ENCODE data around the gene NPTX2.
A peak's percentile ranks its signal among the peaks of the same experiment; 100 is the strongest.

Gene NPTX2

DNA sequence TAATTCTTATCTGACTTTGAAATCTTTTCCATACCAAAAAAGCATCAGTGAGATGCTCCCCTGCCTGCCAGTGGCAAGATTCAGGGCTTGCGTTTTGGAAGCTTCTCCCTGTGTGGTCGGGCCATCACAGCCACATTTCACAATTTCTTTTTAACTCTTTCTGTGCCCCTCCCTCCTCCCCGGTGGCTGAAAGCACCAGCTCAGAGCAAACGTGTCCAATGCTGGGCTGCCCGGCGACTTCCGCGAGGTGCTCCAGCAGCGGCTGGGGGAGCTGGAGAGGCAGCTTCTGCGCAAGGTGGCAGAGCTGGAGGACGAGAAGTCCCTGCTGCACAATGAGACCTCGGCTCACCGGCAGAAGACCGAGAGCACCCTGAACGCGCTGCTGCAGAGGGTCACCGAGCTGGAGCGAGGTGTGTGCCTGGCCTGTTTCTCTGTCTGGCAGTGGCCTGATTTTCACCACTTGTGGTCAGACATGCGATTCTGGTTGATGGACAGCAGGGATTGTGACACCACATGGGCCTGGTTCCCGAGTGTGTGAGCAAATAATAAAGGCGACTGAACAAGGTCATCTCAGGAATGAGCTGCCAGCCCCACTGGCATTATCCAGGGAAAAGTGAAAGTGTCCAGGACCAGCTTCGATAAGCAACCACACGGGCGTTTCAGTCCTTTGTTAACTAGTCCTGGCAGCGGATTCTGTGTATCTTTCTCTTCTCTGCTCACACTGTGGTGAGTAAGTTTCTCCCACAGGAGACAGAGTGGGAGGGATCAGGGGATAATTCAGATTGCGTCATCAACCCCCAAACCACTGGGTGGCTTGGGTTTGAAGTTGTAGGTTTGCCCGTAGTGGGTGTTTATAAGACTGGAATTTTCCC lies 2.6 kb downstream of the NPTX2 start:
- DNase-seq = peak; percentile 25

DNA sequence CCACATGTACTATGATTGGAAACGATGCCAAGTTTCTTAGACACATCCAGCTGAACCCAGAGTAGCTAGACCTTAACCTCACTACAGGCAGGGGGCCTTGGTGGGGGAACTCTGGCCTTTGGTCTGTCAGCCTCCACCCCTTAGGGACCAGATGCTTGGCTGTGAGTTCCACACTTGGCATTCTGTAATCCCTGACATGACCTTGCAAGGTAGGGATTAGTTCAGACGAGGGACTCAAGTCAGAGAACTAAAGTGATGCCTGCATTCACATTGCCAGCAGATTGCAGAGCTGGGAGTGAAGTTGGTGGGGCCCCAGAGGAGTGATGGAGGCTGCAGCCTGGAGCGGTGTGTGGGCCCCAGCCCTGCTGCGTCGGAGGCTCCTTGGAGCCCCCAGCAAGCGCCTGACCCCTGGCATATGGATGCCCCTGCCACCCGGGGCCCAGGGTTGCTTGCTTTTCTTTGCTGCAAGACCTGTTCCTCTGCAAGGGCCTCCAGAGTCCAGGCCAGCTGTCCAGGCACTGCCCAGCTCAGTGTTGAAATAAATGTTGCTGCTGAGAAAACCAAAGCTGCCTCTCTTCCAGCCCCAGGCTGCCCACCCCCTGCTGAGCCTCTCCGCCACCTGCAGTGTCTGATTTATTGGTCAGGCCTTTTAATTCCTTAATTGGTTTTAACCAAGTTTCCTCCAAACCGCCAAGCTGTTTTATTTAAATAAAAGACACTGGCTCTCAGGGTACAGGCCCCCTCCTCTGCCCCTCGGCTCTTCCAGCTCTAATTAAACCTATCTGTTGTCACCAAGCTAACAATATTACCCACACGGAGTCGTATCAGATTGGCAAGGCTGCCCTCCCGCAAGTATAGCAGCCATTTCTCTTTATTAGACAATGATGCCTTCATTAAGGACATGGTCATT lies 4.7 kb downstream of the NPTX2 start:
- DNase-seq = no peak

DNA sequence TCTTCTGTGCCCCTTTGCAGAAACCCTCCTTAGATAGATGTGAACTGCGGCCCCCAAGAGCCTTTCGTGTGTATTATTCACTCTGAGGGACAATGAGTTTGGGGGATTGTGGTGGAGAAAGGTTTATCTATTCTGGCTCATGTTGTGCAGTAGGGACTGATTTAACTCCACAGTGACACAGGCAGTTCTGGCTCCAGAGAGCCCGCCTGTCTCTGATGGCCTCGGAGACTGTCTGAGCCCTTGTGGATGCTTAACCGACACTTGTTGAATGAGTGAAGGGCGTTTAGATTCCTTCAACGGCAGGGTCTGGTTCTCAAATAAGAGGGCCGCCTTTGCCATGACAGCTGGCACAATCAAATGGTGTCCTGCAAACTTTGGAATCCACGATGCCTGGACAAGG lies 5.8 kb downstream of the NPTX2 start:
- no peak for DNase-seq

DNA sequence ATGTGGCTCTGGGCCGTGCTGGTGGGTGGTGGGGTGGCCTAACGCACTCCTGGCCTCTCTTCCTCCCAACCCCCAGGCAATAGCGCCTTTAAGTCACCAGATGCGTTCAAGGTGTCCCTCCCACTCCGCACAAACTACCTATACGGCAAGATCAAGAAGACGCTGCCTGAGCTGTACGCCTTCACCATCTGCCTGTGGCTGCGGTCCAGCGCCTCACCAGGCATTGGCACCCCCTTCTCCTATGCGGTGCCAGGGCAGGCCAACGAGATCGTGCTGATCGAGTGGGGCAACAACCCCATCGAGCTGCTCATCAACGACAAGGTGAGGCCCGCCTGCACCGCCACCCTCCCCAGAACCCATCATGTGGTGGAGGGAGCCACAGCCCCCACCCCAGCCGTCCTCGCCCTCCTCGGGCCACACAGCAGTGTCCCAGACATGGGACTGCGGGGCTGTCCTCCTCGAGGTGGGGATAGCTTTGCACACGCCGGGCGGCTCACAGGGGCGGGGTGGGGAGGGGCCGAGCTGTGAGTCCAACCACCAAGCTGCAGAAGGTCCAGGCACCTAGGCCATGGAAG lies 7.8 kb downstream of the NPTX2 start:
- no peak for DNase-seq

DNA sequence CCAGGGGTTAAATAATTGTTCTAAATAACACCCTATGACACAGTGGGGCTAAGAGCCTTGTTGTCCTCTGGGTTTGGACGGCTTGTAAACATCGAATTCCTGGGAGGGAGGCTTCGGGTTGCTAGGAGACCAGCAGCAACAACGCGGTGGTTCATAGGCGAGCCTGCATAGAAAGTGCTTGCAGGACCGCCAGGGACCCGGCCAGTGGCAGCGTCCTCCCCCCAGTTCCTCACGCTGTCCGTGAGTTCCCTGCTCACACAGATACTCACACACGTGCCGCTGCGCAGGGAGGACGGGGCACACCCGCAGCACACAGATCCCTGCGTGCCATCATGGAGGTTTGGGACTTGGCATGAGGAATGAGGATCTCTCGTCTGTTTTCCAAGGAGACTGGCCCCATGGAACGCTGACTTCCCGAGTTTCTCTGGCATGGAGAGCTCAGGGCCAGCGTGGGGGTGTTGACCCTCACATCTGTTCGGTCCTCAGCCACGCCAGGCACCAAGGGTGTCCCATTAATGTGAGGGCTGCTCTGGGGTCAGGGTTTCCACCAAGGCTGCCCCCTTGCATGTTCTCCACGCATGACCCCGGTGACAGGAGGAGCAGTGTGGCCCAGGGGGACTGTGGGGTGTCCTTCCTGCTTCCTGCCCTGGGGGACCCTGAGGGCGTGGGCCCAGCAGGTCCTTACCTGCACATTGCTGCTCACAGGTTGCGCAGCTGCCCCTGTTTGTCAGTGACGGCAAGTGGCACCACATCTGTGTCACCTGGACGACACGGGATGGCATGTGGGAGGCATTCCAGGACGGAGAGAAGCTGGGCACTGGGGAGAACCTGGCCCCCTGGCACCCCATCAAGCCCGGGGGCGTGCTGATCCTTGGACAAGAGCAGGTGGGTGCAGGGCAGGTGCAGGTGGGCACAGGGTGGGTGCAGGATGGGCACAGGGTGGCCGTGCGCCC lies 9.7 kb downstream of the NPTX2 start:
- no peak for DNase-seq

DNA sequence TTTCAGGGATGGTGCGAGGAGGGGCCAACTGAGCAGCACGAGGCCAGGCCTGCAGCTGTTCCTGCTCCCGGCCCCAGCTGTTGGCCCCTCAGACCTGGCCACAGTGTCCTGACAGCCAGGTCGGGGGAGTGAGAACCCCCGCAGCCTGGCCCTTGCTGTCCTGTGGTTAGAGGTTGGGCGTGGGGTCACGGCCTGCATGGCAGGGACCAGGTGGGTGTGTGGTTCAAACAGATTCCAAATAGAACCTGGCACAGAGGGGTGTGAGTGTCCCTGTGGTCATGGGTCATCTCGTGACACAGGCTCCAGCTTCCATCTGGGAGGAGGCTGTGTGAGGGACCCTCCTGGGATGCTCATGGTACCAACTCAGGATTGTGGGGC lies 10.3 kb downstream of the NPTX2 start:
- no peak for DNase-seq

DNA sequence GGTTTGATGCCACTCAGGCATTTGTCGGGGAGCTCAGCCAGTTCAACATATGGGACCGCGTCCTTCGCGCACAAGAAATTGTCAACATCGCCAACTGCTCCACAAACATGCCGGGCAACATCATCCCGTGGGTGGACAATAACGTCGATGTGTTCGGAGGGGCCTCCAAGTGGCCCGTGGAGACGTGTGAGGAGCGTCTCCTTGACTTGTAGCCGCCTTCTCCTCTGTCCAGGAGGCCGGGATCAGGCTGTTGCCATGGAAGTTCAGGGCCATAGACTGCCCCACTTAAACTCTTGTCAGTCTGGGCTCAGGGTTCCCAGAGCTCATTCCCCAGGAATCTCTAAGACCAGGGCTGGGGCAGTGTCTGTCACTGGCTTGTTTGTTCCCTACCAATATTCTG lies 11.3 kb downstream of the NPTX2 start:
- DNase-seq = no peak

DNA sequence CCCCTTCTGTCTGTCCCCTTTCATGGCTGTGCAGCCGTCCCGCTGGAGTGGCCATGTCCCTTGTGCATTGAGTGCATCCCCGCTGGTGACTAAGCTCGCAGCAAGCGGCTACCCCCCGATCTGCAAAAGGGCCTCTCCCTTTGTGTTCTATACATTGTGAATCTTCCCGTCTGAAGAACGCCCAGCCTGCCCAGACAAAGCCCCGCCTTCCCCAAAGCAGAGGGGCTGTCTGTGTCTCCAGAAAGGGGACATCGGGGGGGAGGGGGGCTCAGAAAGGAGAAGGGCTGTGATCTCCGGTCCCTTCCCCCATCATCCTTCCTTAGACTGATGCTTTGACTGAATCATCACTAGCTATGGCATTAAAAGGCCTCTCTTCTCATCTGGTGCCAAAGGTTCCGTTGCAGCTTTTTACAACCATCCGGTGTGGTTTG lies 11.9 kb downstream of the NPTX2 start:
- no peak for DNase-seq

DNA sequence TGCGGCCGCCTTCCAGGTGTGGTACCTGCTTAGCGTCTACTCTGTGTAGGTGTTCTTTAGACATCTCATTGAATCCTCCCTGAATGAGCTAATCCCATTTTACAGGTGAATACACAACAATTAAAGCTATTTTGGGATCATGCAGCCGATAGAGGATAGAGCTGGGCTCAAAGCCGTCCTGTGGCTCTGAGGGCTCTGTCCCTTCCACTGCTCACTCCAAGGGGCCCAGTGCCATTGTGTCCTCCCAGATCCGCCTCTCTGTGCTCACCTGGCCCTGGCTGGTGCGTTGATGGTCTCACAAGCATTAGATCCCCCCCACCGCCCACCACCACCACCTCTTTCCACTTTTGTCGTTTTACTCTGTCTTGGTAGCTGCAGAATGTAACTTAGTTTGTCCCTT lies 13.1 kb downstream of the NPTX2 start:
- DNase-seq = no peak

DNA sequence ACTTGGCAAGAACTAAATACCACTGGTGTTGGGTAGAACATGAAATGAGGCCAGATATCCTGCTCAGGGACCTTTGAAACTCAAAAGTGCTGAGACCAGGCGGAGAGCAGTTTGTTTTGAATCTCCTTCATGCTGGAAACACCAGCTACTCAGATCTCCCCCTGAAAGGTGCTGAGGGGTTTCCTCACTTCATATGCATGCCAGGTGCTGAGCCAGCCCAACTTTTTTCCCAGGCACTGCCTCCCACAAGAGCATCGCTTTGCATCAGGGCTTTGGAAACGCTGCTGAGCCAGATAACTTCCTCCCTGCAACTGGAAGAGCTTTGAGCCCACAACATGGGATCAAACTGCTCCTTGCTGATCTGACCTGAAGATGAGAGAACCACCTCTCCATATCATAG lies 13.7 kb downstream of the NPTX2 start:
- DNase-seq = no peak

DNA sequence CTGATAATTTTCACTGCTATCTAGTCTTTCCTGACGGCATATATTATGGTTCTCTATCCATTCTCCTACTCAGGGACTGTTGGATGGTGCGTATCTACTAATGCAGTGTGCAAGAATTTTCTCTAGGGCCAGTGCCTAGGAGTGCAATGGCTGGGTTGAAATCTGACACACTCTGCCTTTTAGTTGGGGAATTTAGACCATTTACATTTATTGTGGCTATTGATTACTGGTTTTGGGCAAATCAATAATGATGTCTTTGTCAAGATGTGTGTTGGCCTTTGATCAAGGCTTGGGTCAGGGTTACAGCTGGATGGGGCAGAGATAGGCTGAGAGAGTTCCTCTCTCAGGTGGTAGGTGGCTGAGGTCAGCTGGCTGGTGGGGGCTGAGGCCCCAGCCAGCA lies 21.8 kb downstream of the NPTX2 start:
- DNase-seq = no peak

DNA sequence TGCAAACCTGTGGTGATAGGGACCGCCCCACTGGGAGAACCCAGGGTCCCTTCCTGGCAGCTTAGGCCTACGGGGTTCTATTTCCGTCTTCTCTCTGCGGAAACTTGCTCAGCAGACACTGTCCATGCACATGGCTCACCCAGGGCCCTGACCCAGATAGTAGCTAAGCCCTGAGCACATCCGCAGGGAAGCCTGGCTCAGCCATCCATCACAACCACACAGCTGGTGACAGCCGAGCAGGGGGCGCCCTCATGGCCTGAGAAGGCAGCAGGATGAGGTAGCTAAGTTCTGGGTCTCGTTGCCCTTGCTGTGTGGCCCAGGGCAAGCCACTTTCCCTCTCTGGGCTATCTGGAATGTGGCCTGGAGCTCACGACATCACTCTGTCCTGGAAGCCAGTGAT lies 23.3 kb downstream of the NPTX2 start:
- no peak for DNase-seq

DNA sequence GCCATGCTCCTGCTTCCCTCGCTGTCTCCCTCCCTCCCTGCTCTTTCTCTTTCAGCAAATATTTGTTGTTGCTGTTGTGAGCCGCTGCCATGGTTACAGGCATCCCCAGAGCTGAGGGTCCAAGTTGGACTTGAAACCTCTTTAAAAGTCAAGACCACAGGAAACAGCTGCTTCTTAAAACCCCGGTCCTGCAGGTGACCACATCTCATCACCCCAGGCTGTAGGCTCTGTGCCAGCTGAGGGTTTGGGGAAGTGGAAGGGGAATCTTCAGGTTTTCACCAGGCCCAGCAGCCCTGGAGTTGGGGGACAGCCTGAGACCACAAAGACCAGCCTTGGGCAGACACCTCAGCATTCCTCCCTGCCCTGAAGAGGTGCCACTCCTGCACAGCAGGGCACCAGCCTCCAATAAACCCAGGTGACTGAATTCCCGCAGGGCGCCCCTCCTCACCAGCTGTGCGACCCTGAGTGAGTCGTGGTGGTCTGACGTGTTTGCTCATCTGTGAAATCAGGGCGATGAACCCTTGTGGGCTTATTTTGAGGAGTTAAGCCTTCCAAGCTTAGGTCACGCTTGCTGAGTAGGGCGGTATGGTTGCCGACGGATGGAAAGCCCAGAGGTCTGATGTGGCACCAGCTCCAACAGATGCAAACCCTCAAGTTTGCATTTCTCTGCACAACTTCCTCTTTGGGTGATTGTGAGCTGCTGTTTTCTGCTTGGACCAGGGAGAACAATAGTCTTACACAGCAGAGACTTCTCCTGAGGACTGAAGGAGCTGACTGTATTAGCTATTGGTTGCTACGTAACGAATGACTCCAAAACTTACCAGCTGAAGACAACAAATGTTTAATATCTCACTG lies 24.8 kb downstream of the NPTX2 start:
- no peak for DNase-seq

DNA sequence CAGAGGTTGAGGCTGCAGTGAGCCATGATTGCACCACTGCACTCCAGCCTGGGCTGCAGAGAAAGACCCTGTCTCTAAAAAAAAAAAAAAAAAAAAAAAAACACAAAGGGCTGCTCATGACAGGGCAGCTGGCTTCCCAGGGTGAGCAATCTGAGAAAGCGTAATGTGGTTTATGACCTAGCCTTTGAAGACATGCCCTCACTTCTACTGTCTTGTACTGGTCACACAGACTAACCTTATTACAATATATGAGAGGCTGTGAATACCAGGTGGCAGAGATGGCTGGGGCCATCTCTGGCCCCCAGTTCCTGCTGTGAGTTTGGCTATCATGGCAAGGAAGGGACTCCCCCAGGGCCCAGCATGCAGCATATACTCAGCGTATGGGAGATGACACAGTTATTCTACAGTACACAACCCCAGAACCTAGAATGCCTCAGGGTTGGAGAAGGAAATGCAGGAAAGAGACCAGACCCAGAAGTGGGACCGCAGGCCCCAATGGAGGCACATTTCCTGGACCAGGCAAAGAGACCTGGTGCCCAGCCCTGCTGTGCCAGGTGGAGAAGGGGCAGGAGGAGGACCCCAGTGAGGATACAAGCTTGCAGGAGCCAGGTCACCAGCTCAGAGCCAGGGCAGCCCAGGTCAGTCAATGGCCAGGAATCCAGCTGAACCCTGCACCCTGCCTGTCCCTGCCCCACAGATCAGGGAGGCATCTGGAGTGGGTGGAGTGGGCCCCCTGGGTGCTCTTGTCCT lies 26.3 kb downstream of the NPTX2 start:
- DNase-seq = no peak

DNA sequence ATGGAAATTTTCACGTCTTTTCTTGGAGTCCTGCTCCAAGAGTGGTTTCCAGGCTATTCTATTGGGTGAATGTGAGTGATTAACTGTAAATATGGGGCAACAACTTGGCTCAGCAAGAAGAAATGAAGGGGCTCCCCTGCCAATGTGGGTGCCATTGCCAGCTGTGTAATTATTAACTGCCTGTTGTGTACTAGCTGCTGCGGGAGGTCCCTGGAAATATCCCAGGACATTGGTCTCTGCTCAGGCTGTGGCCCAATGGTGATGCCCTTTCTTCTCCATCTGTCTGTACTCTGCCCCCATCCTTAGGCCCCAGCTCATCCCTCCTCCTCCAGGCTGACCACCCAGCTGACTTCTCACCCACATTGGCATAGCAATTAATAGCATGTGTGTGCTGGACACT lies 29.4 kb downstream of the NPTX2 start:
- no peak for DNase-seq

DNA sequence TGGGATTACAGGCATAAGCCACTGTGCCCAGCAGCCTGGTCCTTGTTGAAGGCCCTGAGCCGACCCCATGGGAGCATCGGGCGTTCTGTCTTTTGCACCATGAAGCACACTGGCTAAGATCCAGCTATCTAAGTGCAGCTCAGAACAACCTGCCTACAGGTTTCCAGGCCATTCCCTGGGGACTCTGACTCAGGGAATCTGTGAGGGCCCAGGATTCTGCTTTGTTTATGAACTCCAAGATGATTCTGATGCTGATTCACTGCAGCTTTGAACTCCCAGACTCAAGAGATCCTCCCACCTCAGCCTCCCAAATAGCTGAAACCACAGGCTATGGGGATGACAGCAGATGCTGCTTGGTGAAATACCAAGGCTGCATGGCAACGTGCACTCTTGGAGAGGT lies 30.2 kb downstream of the NPTX2 start:
- no peak for DNase-seq

DNA sequence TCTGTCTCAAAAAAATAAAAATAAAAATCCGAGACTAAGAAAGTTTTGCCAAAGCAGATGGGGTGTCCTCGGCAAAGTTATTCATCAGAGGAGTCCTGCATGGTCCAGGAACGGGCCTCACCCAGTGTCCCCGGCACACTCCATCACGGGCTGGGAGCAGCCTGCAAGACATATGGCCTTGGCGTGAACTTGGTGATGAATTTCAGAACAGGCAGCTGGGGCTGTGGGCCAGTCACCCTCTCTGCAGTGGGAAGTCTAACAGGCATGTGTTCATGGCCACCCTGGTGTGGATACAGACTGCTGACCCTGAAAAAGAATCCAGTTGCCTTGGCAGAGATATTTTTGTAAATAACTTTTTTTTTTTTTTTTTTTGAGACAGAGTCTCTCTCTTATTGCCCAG lies 34.7 kb downstream of the NPTX2 start:
- DNase-seq = no peak

DNA sequence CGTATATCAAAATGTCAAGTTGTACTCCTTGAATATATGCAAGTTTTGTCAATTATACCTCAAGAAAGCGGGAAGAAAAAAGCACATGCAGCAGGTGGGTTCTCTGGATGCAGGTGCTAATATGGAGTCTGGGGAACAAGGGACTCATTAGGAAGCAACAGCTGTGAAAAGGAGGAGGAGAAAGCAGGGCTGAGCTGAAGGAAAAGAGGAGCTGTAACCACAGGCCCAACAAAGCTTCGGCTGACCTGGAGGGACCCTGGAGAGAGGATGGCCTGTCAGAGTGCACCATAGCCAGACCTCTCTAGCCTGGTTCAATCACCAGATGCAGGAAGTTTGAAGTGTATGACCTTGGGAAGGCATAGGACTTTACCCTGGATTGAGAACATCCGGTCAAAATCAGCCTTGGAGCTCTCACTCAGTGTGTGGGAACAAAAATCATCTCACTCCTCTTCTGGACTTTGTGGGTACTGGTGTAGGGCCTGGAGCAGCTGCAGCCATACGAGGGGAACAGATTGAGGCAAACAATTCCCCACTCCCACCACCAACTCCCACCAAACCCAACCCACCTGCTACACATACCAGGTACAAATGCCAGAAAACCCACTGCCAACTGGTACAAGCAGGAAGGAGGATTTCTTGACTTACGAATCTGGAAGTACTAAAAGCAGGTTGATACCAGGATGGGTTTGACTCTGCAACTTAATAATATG lies 36.7 kb downstream of the NPTX2 start:
- DNase-seq = no peak

DNA sequence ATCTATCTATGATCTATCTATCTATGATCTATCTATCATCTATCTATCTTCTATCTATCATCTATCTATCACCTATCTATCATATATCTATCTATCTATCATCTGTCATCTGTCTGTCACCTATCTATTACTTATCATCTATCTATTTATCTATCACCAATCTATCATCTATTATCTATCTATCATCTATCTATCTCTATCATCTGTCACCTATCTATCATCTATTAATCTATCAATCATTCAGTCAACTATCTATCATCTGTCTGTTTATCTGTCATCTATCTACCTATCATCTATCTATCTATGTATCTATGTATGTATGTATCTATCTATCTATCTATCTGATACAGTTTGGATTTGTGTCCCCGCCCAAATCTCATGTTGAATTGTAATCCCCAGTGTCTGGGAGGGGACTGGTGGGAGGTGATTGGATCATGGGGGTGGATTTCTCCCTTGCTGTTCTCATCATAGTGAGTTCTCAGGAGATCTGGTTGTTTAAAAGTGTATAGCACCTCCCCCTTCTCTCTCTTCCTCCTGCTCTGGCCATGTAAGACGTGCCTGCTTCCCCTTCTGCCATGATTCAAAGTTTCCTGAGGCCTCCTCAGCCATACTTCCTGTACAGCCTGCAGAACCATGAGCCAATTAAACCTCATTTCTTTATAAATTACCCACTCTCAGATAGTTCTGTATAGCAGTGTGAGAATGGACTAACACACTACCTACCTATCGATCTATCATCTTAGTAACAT lies 37.6 kb downstream of the NPTX2 start:
- no peak for DNase-seq
